Measurements from ENCODE around the gene LPAR3.

The LPAR3 gene

GRCh38 chr1:84823991-84824390, 69.0 kb downstream of the LPAR3 start:
- DNase-seq = no peak

GRCh38 chr1:84823511-84823910, 69.5 kb downstream of the LPAR3 start:
- no peak for DNase-seq

- no peak for DNase-seq
These were observed 82.7 kb downstream of the LPAR3 start for GRCh38 chr1:84810343-84810742.

- DNase-seq = no peak
These were observed 84.0 kb downstream of the LPAR3 start for GRCh38 chr1:84809023-84809422.

- no peak for DNase-seq
These were observed 89.4 kb downstream of the LPAR3 start for GRCh38 chr1:84803604-84804003.

- DNase-seq = no peak
These were observed 90.3 kb downstream of the LPAR3 start for GRCh38 chr1:84802567-84803232.

- DNase-seq = no peak
These were observed 92.6 kb downstream of the LPAR3 start for GRCh38 chr1:84800090-84801073.

- no peak for DNase-seq
These were observed 95.4 kb downstream of the LPAR3 start for GRCh38 chr1:84797603-84798002.

GRCh38 chr1:84795966-84796600, 96.9 kb downstream of the LPAR3 start:
- peak; percentile 34 for DNase-seq

GRCh38 chr1:84795213-84795612, 97.8 kb downstream of the LPAR3 start:
- no peak for DNase-seq

- no peak for DNase-seq
These were observed 100.6 kb downstream of the LPAR3 start for GRCh38 chr1:84792421-84792820.

GRCh38 chr1:84789014-84789413, 104.0 kb downstream of the LPAR3 start:
- DNase-seq = no peak

- DNase-seq = no peak
These were observed 107.6 kb downstream of the LPAR3 start for GRCh38 chr1:84785271-84786036.

- no peak for DNase-seq
These were observed 110.1 kb downstream of the LPAR3 start for GRCh38 chr1:84782881-84783280.

GRCh38 chr1:84781946-84782771, 110.8 kb downstream of the LPAR3 start:
- peak; percentile 46 for DNase-seq

- DNase-seq = peak; percentile 49
These were observed 112.8 kb downstream of the LPAR3 start for GRCh38 chr1:84780000-84780716.

GRCh38 chr1:84776639-84777038, 116.4 kb downstream of the LPAR3 start:
- DNase-seq = peak; percentile 31

- DNase-seq = no peak
These were observed 117.5 kb downstream of the LPAR3 start for GRCh38 chr1:84775535-84775920.

- DNase-seq = no peak
These were observed 118.1 kb downstream of the LPAR3 start for GRCh38 chr1:84774669-84775534.

GRCh38 chr1:84773933-84774497, 119.0 kb downstream of the LPAR3 start:
- DNase-seq = no peak
